K562 (cell line): Measurements from ENCODE around the gene ERGIC1. TPM values are rescaled to one million over a fixed set of nuclear protein-coding genes. Genes with fewer than 3 reads are reported as not detected.

Source experiments
- CBFA2T3 ChIP-seq: fragments of 450-650 bp; IDR thresholded peaks from 2 replicates; pipeline ENCODE4 v1.6.1; 2017
- JUND ChIP-seq, 2 experiments: IDR thresholded peaks; 2 replicates in 1 of 2; 3 replicates in 1 of 2; pipeline ENCODE4 v1.6.1; 2011; ENCODE audit warnings: borderline replicate concordance in 2 of 2, low read depth in 2 of 2, low read length in 2 of 2, improper control_type of control experiment in 1 of 2, missing biosample characterization in 1 of 2, missing genetic modification characterization in 1 of 2, missing genetic modification reagents in 1 of 2
- NFRKB ChIP-seq: fragments of 450-650 bp; IDR thresholded peaks from 2 replicates; pipeline ENCODE4 v1.6.1; 2016; ENCODE audit warnings: low read depth
- RAD21 ChIP-seq, 2 experiments: fragments of 250-450 bp in 1 of 2; fragments of 450-650 bp in 1 of 2; sonication (Bioruptor Pico) in 1 of 2; formaldehyde crosslinking in 1 of 2; IDR thresholded peaks in 1 of 2; conservative IDR thresholded peaks in 1 of 2; 2 replicates each; pipeline versions ENCODE4 v1.4.0 to v1.8.0; 2020 to 2022; ENCODE audit warnings: mild to moderate bottlenecking in 2 of 2, moderate library complexity in 1 of 2
- TBL1XR1 ChIP-seq, 2 experiments: IDR thresholded peaks; 2 replicates each; pipeline ENCODE4 v1.6.1; 2012; ENCODE audit warnings: improper control_type of control experiment in 2 of 2, low read length in 2 of 2, mild to moderate bottlenecking in 1 of 2
- ZNF57 ChIP-seq: fragments of 450-650 bp; formaldehyde crosslinking; IDR thresholded peaks from 2 replicates; pipeline ENCODE4 v1.4.0; 2020; ENCODE audit warnings: mild to moderate bottlenecking, moderate library complexity
- polyA plus RNA-seq, 8 experiments: library from polyadenylated mRNA; depleted of rRNA in 4 of 8; stranded (reverse) in 5 of 8; unstranded in 3 of 8; fragments of >200 nt; fragmentation: Nextera tagmentation in 2 of 8; fragmentation: Illumina TruSeq in 1 of 8; extraction: Ambion mirVana in 2 of 8; extraction: Trizol in 1 of 8; gene quantifications; 2 replicates each; pipeline versions ENCODE4 v1.2.1 to v1.2.3, GENCODE V29; 2011 to 2014; ENCODE audit warnings: inconsistent platforms in 1 of 8, missing spikeins in 1 of 8
- total RNA-seq, 7 experiments: library from RNA; depleted of rRNA in 6 of 7; stranded (reverse); fragments of >200 nt in 6 of 7; fragmentation: Illumina TruSeq in 2 of 7; extraction: Trizol in 2 of 7; gene quantifications; 2 replicates each; pipeline versions ENCODE4 v1.2.1 to v1.2.3, GENCODE V29; 2011 to 2021; ENCODE audit warnings: low replicate concordance in 1 of 7
- TF ChIP-seq, protein P1 (sequence below): sonication (generic); formaldehyde crosslinking; IDR thresholded peaks from 2 replicates; pipeline ENCODE4 v1.5.0; 2020; ENCODE audit warnings: missing genetic modification reagents
- TF ChIP-seq, protein P2 (sequence below), 3 experiments: fragments of 200-800 bp in 1 of 3; fragments of 250-450 bp in 1 of 3; fragments of 450-650 bp in 1 of 3; sonication (Bioruptor Pico) in 1 of 3; sonication (Bioruptor generic) in 1 of 3; formaldehyde crosslinking in 1 of 3; IDR thresholded peaks; 2 replicates each; pipeline versions ENCODE4 v1.6.1 to v1.8.0; 2016 to 2022; ENCODE audit warnings: mild to moderate bottlenecking in 2 of 3, missing genetic modification characterization in 2 of 3, missing compliant biosample characterization in 1 of 3, moderate library complexity in 1 of 3
- TF ChIP-seq, protein P3 (sequence below), 2 experiments: fragments of 450-650 bp; IDR thresholded peaks; 2 replicates each; pipeline ENCODE4 v1.6.1; 2018; ENCODE audit warnings: mild to moderate bottlenecking in 2 of 2, low read depth in 1 of 2; ENCODE audit not compliant: partially characterized antibody in 2 of 2
- TF ChIP-seq, protein P4 (sequence below): fragments of 450-650 bp; conservative IDR thresholded peaks from 2 replicates; pipeline ENCODE4 v1.6.1; 2016; ENCODE audit warnings: missing genetic modification characterization, low read depth, mild to moderate bottlenecking, missing compliant biosample characterization, moderate library complexity
- TF ChIP-seq, protein P5 (sequence below), 2 experiments: fragments of 200-800 bp in 1 of 2; sonication (Bioruptor generic) in 1 of 2; sonication (generic) in 1 of 2; formaldehyde crosslinking in 1 of 2; IDR thresholded peaks in 1 of 2; conservative IDR thresholded peaks in 1 of 2; 2 replicates each; pipeline versions ENCODE4 v1.5.0 to v1.6.1; 2016 to 2020; ENCODE audit warnings: missing compliant biosample characterization in 1 of 2, missing genetic modification characterization in 1 of 2, missing genetic modification reagents in 1 of 2

ERGIC1 gene
- total and polyA plus RNA-seq, 9 of the 15 experiments (the other 6 are each of a cell fraction or from before 2014, with no cell fraction given) = 5.5 to 68.4 (median 36.4) TPM

DNA sequence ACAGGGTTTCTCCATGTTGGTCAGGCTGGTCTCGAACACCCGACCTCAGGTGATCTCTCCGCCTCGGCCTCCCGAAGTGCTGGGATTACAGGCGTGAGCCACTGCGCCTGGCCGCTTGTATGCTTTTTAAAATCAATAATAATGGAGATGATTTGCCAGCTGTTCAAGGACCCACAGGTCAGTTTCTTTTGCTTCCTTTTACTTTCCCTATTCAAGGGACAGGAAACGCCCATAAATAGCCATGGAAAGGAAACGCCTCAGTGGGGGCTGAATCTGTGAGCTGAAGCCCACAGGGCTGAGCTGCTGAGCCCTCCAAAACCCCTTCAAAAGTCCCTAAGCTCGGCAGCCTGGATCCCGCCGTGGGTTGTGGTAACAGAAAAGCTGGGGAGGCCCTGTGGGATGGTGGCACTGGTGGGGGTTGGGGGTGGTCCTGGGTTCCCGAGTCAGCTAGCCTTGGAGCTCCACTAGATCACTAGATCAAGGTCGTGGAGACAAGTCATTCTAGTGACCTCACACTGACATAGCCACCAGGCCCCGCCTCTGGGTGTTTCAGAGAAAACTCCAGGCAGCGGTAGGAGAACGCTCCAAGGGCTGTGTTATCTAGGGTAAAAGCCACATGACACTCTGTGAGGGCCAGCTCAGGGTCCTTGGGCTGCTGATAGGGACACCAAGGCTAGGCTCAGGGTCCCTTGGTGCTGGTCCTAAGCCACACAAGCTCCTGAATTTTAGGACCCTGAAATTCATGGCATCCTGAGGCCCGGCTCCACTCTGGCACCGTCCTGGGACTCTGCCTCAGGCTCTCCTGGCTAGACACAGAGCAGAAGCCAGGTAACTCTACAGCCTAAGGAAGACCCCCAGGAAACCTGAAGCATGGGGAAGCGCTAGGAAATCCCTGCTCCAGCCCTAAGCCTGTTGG lies 45.0 kb upstream of the ERGIC1 start (continued):
- TF ChIP-seq, protein P1, sequence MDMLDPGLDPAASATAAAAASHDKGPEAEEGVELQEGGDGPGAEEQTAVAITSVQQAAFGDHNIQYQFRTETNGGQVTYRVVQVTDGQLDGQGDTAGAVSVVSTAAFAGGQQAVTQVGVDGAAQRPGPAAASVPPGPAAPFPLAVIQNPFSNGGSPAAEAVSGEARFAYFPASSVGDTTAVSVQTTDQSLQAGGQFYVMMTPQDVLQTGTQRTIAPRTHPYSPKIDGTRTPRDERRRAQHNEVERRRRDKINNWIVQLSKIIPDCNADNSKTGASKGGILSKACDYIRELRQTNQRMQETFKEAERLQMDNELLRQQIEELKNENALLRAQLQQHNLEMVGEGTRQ = peak; percentile 59
- TF ChIP-seq CBFA2T3 = peak; percentile 37; the same call in 1 of the 2 replicates
- TF ChIP-seq, protein P2, sequence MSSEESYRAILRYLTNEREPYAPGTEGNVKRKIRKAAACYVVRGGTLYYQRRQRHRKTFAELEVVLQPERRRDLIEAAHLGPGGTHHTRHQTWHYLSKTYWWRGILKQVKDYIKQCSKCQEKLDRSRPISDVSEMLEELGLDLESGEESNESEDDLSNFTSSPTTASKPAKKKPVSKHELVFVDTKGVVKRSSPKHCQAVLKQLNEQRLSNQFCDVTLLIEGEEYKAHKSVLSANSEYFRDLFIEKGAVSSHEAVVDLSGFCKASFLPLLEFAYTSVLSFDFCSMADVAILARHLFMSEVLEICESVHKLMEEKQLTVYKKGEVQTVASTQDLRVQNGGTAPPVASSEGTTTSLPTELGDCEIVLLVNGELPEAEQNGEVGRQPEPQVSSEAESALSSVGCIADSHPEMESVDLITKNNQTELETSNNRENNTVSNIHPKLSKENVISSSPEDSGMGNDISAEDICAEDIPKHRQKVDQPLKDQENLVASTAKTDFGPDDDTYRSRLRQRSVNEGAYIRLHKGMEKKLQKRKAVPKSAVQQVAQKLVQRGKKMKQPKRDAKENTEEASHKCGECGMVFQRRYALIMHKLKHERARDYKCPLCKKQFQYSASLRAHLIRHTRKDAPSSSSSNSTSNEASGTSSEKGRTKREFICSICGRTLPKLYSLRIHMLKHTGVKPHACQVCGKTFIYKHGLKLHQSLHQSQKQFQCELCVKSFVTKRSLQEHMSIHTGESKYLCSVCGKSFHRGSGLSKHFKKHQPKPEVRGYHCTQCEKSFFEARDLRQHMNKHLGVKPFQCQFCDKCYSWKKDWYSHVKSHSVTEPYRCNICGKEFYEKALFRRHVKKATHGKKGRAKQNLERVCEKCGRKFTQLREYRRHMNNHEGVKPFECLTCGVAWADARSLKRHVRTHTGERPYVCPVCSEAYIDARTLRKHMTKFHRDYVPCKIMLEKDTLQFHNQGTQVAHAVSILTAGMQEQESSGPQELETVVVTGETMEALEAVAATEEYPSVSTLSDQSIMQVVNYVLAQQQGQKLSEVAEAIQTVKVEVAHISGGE (CRISPR knock-in tag; IDR thresholded peaks at IDR 0.05) = peak in 1 of 3 experiments; percentile 72; a peak in 2 of 6 replicates
- TF ChIP-seq, protein P3, sequence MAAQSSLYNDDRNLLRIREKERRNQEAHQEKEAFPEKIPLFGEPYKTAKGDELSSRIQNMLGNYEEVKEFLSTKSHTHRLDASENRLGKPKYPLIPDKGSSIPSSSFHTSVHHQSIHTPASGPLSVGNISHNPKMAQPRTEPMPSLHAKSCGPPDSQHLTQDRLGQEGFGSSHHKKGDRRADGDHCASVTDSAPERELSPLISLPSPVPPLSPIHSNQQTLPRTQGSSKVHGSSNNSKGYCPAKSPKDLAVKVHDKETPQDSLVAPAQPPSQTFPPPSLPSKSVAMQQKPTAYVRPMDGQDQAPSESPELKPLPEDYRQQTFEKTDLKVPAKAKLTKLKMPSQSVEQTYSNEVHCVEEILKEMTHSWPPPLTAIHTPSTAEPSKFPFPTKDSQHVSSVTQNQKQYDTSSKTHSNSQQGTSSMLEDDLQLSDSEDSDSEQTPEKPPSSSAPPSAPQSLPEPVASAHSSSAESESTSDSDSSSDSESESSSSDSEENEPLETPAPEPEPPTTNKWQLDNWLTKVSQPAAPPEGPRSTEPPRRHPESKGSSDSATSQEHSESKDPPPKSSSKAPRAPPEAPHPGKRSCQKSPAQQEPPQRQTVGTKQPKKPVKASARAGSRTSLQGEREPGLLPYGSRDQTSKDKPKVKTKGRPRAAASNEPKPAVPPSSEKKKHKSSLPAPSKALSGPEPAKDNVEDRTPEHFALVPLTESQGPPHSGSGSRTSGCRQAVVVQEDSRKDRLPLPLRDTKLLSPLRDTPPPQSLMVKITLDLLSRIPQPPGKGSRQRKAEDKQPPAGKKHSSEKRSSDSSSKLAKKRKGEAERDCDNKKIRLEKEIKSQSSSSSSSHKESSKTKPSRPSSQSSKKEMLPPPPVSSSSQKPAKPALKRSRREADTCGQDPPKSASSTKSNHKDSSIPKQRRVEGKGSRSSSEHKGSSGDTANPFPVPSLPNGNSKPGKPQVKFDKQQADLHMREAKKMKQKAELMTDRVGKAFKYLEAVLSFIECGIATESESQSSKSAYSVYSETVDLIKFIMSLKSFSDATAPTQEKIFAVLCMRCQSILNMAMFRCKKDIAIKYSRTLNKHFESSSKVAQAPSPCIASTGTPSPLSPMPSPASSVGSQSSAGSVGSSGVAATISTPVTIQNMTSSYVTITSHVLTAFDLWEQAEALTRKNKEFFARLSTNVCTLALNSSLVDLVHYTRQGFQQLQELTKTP (IDR thresholded peaks at IDR 0.05; ENCODE audit: low read depth in 1 of 2, partially characterized antibody in 2 of 2) = peak in 1 of 2 experiments; percentile 37
- TF ChIP-seq RAD21 (CRISPR knock-in tag; conservative IDR thresholded peaks at IDR 0.05 in 1 of 2, IDR thresholded peaks at IDR 0.05 in 1 of 2) = peak; percentile 14 to 18; a peak in 3 of 4 replicates
- TF ChIP-seq JUND (IDR thresholded peaks at IDR 0.05; ENCODE audit: borderline replicate concordance, low read depth, low read length) = peak; percentile 79
- peak; percentile 83; the same call in 1 of the 3 replicates for TF ChIP-seq JUND (tag; IDR thresholded peaks at IDR 0.05; ENCODE audit: borderline replicate concordance, low read depth, low read length)
- peak in 1 of 2 experiments; percentile 53; a peak in 1 of 4 replicates for TF ChIP-seq TBL1XR1 (IDR thresholded peaks at IDR 0.05; ENCODE audit: low read length in 2 of 2)
- TF ChIP-seq ZNF57 (CRISPR knock-in tag) = no peak
- TF ChIP-seq, protein P4, sequence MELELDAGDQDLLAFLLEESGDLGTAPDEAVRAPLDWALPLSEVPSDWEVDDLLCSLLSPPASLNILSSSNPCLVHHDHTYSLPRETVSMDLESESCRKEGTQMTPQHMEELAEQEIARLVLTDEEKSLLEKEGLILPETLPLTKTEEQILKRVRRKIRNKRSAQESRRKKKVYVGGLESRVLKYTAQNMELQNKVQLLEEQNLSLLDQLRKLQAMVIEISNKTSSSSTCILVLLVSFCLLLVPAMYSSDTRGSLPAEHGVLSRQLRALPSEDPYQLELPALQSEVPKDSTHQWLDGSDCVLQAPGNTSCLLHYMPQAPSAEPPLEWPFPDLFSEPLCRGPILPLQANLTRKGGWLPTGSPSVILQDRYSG (tag) = peak; percentile 62; the same call in 1 of the 2 replicates
- TF ChIP-seq, protein P5, sequence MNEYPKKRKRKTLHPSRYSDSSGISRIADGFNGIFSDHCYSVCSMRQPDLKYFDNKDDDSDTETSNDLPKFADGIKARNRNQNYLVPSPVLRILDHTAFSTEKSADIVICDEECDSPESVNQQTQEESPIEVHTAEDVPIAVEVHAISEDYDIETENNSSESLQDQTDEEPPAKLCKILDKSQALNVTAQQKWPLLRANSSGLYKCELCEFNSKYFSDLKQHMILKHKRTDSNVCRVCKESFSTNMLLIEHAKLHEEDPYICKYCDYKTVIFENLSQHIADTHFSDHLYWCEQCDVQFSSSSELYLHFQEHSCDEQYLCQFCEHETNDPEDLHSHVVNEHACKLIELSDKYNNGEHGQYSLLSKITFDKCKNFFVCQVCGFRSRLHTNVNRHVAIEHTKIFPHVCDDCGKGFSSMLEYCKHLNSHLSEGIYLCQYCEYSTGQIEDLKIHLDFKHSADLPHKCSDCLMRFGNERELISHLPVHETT (CRISPR knock-in tag; conservative IDR thresholded peaks at IDR 0.05 in 1 of 2, IDR thresholded peaks at IDR 0.05 in 1 of 2) = peak in 1 of 2 experiments; percentile 76; a peak in 2 of 4 replicates
- peak; percentile 68 for TF ChIP-seq NFRKB
